Right ventricle myocardium inferior (tissue), 1 donor: Measurements from ENCODE around the gene SHC1. TPM values are rescaled to one million over a fixed set of nuclear protein-coding genes. Genes with fewer than 3 reads are reported as not detected.

ENCODE experiments used
- ATAC-seq: fragments of 200-7000 bp; cut with Tn5 transposase; one replicate; pipeline ENCODE4 v1.9.1; 2020; ENCODE audit warnings: mild to moderate bottlenecking, moderate library complexity
- DNase-seq: peaks from one replicate; pipeline ENCODE4 v3.0.0; 2021; ENCODE audit errors: missing footprints
- intact Hi-C: fragments of 100-400 bp; cut with DNase I; formaldehyde crosslinking; loops from one replicate; pipeline ENCODE4 v1.11.0; 2022
- long read RNA-seq: library from polyadenylated mRNA; unstranded; transcript quantifications from one replicate; pipeline ENCODE4 v2.0.0, GENCODE V29; 2021
- total RNA-seq: library from RNA; stranded (reverse); fragmentation: NEBNext Ultra II Directional; extraction: Animal tissue kit (Norgen Biotek cat#: 25700); gene quantifications from one replicate; pipeline ENCODE4 v1.2.1, GENCODE V29; 2021
- donor health status: DM: no; HTN: yes; CAD: no; lungs with severe emphysema.

Gene SHC1, protein sequence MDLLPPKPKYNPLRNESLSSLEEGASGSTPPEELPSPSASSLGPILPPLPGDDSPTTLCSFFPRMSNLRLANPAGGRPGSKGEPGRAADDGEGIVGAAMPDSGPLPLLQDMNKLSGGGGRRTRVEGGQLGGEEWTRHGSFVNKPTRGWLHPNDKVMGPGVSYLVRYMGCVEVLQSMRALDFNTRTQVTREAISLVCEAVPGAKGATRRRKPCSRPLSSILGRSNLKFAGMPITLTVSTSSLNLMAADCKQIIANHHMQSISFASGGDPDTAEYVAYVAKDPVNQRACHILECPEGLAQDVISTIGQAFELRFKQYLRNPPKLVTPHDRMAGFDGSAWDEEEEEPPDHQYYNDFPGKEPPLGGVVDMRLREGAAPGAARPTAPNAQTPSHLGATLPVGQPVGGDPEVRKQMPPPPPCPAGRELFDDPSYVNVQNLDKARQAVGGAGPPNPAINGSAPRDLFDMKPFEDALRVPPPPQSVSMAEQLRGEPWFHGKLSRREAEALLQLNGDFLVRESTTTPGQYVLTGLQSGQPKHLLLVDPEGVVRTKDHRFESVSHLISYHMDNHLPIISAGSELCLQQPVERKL
- total RNA-seq: 60.4 TPM
- long read RNA-seq, transcript SHC1-205 (13 exons, 3,062 nt): major isoform, 15 of 54 reads
- long read RNA-seq, transcript SHC1-210 (12 exons, 3,481 nt): minor isoform, 7 of 54 reads
- long read RNA-seq, partial matches to known transcripts: 9 of 54 reads
- long read RNA-seq, other reads (novel, unspliced or antisense): 15 of 54 reads

DNA sequence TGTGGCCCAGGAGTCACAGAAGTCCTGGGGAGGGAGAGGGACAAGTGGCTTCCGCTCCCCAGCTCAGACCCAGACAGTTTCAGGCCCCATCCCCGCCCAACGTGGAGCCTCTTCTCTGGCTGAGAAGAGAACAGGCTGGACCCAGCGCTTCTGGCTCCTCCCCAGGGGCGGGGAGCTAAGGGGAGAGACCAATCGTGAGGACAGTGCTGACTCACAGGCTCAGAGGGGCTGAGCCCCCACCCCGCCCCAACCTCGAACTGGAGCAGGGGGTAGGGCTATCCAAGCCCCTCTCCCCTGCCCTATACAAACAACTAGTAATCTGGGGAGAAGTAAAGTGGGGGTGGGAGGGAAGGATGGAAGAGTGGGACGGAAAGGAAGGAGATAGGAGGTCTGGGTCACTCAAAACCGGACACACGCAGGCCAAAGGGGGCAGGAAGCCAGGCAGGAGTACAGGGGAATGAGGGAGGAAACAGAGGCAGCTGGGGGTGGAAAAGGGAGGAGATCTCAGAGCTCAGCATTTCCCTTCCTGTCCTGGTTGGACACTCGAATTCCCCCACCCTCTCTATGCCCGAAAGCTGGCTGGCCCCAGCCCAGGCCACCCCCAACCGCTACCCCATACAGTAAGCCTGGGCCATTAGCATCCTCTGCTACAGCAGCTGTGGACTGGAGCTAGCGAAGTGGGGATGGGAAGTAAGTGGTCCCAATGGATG, at the start of gene SHC1:
SHC1 (minus strand) TSS at position 117 of the 710 bp plus-strand sequence. CDS start 221 bp downstream, outside the sequence.
- DNase-seq (peak; percentile 95), ATAC-seq (peak; percentile 71)
- intact Hi-C loops: loop anchor here (2.0 to 5.0 kb wide), 3 partner anchors 34 to 80 kb away; partner anchors contain the start of genes ADAM15 and PMVK

DNA sequence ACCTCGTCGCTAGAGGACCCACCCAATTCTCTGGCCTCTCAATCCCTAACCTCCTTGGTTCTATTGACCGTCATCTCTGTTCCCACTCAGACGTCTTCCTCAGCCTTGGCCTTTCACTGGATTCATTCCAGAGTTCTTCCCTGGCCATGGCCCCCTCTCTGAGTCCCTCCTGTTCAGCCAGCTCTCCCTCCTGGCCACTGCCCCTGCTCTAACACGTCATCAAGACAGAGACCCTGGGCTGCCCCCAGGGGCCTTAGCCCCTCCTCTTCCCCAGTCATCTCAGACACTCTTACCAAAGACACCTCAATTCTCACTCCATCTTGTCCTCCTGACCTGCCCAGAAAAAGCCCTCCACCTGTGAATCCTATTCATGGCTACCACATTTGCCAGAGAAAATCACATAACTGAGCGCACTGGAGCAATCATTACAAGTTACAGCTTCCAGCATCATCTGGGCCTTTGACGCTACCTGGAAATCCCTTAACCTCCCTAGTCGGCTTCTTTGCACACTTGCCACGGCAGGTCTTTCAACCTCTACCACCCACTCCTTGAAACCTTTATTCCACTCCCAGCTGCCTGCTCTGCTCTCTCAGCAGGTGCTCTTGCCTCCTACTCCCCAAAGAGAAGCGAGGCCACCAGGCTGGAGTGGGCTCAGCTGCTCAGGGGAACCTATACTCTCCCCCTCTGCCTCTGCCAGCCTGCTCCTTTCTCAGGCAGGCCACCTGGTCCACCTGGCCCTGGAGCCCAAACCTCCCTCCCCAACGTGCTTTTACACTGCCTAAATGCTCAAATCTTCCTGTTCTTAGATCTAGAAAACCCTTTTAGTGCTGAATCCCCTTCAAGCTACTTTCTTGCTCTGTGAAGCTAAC, 49.1 kb upstream of the SHC1 start:
- intact Hi-C loops: loop anchor here (5.0 kb wide), 1 partner anchor 47 kb away; the partner anchor contains the start of genes CKS1B and SHC1
- no peak for DNase-seq
- ATAC-seq: no peak

DNA sequence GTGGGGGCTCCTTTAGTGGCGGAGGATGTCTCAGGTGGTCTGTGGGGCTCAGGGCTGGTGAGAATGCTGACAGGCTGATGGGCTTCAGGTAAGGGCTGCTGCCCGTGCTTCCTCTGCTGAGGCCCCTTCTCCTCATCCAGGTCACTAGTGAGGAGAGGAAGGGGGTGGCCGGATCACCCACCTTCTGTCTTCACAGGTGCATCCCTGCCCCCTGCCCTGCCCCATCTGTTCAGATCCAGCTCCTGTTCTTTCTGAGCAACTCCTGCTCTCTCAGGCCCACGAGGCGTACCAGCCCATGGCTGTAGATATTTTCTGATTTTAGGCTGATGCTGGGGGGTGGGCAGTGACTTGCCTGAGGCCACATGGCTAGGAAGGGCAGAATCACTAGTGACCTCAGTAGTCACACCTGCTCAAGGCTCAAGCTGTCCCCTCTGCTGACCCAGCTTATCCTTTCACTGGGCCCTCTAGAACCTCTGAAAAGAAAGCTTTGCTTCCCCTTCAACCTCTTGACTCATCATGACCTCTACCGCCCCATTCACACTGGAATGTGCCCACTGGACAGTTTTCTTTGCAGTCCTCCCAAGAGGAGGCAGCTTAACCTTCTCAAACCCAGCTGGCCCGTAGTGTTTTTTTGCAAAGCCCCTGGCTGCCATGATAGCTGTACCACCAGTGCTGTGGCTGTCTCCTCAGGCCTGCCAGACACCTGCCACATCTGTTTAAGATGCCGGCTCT, 48.2 kb upstream of the SHC1 start:
- DNase-seq: no peak
- intact Hi-C loops: loop anchor here (5.0 kb wide), 1 partner anchor 46 kb away; the partner anchor contains the start of genes CKS1B and SHC1
- no peak for ATAC-seq

DNA sequence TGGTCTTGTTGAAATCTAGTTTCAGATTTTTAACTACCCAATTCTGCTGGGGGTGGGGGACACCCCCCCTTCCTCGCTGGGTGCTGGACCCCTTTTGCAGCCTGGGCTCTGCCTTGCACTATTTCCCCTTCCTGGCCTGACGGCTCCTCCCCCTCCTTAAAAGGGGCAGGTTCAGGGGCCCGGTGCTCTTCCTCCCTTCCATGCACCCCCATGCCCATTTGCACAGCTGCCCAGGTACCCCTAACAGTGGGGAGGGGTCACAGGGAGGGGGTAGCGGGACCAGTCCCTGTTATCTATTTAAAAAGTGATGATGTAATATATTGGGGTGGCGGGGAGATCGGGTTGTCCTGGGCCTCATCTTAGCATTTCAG, 47.4 kb upstream of the SHC1 start:
- intact Hi-C loops: loop anchor here (1.0 to 5.0 kb wide), 2 partner anchors 17 to 46 kb away; partner anchors contain the start of genes CKS1B and SHC1
- ATAC-seq (no peak), DNase-seq (no peak)

DNA sequence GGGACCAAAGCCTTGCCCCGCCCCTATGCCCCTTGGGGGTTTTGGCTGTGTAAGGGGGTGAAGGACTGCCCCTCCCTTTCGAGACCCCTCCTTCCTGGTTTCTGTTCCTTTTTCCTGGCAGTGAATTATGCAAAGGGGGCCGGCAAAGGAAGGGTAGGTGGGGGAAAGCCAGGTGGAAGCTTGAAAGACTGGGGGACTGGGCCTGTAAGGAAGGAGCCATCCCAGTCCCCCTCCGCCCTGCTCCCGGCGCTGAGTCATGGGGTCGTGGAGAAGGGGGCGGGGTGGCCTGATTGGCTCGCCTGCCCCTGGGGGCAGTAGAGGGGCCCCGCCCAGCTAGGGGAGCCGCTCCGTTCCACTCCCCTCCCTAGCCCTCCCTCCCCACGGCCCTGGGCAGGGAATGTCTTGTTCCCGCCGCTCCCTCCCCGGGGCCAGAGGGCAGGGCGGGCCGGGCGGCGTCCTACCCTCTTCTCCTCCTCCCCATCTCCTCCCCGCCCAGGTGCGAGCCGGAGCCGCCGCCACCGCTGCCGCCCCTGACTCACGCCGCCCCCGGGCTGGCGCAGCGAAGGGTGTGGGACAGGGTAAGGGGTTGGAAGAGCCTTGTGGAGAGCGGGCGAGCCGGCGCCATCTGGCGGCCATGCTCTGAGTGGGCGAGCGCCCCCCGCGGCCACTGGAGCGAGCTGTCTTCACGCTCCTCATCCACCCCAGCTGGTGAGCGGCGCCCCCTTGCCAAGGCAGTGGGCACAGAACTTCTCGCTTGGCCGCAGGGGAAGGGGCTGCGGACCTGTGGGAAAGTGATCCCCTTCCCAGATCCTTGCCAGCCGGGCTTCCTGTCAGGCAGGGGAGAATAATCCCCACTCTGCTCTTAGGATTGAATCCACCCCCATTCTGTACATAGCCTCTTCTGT, 46.7 kb upstream of the SHC1 start:
- intact Hi-C loops: loop anchor here (1.0 to 5.0 kb wide), 2 partner anchors 16 to 45 kb away; partner anchors contain the start of genes CKS1B and SHC1
- ATAC-seq: peak; percentile 93

DNA sequence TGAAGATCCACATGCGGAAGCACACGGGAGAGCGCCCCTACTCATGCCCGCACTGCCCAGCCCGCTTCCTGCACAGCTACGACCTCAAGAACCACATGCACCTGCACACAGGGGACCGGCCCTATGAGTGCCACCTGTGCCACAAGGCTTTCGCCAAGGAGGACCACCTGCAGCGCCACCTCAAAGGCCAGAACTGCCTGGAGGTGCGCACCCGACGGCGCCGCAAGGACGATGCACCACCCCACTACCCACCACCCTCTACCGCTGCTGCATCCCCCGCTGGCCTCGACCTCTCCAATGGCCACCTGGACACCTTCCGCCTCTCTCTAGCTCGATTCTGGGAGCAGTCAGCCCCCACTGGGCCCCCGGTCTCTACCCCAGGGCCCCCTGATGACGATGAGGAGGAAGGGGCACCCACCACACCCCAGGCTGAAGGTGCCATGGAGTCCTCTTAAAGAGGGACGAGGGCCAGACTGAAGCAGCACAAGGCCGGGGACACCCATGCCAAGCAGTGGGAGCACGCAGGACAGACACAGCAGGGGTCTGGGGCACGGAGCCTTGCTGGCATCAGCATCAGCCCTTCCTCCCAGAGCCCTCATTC, 45.8 kb upstream of the SHC1 start:
- no peak for DNase-seq
- intact Hi-C loops: loop anchor here (5.0 kb wide), 1 partner anchor 44 kb away; the partner anchor contains the start of genes CKS1B and SHC1
- no peak for ATAC-seq

More for the DNA sequence above, 46.7 kb upstream of the SHC1 start:
- peak; percentile 95 for DNase-seq

DNA sequence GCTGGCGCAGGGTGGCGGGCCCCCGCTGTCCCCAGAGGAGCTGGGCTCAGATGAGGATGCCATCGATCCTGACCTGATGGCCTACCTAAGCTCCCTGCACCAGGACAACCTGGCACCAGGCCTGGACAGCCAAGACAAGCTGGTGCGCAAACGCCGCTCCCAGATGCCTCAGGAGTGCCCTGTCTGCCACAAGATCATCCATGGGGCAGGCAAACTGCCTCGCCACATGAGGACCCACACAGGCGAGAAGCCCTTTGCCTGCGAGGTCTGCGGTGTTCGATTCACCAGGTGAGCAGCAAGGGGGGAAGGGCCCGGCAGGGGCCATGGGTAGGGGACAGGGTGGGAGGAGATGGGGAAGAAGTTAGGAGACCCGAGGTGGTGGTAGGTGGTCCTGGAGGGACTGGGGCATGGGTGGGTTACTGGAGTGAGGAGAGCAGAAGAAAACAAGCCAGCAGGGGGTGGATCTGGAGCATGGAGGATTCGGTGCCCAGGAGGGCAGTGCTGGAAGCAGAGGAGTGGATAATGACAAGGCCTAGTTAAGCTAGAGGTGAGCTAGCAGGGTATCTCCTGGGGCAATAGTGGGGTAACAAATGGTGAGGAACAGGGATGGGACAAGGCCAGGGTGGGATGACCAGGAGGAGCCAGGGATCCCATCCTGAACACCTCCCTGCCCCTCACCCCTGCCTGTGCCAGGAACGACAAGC, 45.1 kb upstream of the SHC1 start:
- intact Hi-C loops: loop anchor here (5.0 kb wide), 1 partner anchor 43 kb away; the partner anchor contains the start of genes CKS1B and SHC1
- no peak for ATAC-seq
- DNase-seq: no peak

DNA sequence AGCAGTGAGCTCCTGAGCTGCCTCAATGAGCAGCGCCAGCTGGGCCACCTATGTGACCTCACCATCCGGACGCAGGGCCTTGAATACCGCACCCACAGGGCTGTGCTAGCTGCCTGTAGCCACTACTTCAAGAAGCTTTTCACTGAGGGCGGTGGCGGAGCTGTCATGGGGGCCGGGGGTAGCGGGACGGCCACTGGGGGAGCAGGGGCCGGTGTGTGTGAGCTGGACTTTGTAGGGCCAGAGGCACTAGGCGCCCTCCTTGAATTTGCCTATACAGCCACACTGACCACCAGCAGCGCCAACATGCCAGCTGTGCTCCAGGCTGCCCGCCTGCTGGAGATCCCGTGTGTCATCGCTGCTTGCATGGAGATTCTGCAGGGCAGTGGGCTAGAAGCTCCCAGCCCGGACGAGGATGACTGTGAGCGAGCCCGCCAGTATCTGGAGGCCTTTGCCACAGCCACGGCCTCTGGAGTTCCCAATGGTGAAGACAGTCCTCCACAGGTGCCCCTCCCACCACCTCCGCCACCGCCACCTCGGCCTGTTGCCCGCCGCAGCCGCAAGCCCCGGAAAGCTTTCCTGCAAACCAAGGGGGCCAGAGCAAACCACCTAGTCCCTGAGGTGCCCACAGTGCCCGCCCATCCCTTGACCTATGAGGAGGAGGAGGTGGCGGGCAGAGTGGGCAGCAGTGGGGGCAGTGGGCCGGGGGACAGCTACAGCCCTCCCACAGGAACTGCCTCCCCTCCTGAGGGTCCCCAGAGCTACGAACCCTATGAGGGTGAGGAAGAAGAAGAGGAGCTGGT, 44.4 kb upstream of the SHC1 start:
- no peak for DNase-seq
- intact Hi-C loops: loop anchor here (5.0 kb wide), 1 partner anchor 43 kb away; the partner anchor contains the start of genes CKS1B and SHC1

DNA sequence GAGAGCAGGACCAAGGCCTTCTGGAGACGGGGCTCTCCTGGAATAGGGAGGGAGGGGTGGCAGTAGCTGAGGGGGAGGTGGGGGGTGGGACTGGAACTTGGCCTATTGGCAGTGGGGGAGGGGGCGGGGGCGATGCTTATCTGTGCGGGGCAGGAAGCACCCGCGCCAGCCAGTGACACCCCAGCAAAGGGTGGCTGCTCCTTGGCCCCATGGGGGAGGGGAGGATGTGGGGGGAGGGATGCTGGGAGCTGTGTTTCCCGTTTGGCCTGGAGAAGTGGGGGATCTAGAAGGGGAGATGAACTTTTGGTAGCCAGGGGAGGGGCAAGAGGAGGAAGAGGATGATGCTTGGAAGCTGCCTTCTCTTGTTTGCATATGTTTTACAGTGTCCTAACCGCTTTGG, 43.1 kb upstream of the SHC1 start:
- intact Hi-C loops: no loop called here
- no peak for DNase-seq
- ATAC-seq: no peak

More for the DNA sequence above, 44.4 kb upstream of the SHC1 start:
- no peak for ATAC-seq

DNA sequence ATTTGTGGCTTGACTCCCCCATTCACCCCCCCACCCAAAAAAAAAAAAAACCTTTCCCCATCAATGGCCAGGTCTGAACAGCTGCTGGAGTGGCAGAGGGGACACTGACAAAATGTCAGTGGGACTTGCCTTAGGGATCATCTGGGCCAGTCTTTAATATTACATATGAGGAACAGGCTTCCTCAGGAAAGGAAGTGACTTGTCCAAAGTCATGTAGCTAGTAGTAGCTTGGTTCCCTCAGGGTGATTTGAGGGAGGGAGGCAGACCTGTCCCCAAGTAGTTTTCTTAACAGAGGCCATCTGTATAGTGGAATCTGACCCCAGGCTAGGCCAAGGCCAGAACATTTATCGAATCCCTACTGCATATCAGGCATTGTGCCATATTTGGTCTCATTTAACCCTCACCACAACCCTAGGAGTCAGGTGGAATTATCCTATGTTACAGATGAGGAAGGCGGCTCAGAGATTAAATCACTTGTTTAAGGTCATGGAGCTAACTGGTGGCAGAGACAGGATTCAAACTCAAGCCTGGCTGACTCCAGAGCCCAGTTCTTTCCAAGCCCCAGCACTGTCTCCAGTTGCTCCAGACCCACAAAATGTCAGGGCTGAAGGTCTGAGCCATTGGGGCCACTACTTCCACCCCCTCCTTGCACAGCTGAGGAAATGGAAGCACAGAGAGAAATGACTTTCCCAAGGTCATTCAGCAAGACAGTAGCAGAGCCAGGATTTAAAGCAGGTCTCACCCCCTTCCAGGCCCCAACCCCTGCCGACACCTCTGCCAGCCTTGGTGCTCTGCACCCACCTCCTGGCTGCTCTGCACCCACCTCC, 42.4 kb upstream of the SHC1 start:
- DNase-seq (no peak), ATAC-seq (no peak)
- intact Hi-C loops: no loop called here

DNA sequence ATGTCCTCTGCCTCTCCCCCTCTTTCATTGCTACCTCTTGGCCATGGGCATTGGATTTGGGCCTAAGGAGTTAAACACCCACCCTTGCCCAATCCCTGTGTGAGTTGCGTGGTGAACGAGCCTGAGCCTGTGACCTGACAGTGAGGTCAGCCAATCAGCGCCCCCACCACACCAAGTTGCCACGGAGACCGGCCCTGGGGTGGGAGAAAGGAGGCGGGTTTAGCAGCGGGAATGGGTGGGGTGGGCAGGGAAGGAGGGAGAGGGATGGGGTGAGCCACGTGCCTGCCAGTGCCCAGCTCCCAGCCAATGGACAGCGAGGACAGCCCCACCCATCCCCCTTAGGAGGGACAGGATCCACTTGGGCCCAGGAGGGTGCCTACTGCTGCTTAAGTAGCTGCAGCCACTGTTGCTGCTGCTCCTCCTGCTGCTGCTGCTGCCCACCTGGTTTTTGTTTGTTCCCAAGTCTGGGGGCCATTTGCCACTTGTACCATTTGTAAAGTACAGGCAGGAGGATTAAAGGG, 41.5 kb upstream of the SHC1 start:
- ATAC-seq (peak; percentile 42), DNase-seq (peak; percentile 89)
- intact Hi-C loops: no loop called here

DNA sequence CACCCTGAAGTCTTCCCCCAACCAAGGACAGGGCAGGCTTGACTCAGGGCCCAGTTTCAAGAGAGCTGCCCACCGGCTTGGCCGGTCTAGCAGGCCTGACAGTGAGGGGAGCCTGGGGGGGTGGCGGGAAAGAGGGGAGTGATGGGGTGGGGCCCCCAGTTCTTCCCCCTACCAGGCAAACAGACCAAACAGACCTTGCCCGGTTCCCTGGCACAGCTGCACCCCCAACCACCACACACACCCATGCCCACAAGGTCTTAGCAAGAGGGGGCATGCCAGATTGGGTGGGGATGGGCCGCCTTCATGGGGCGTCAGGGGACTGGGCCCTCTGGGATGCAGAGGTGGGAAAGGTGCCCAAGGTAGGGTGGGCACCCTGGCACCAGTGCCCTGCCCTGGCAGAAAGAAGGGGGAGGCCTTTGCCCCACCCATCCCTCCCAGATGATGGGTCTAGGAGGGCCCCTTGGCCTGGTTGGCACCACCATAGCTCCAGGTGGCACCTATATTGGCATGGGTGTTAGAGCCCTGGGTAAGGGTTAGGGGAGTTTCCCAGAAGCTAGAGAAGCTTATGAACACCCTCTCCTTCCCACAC, 41.0 kb upstream of the SHC1 start:
- intact Hi-C loops: no loop called here
- DNase-seq: no peak
- no peak for ATAC-seq

DNA sequence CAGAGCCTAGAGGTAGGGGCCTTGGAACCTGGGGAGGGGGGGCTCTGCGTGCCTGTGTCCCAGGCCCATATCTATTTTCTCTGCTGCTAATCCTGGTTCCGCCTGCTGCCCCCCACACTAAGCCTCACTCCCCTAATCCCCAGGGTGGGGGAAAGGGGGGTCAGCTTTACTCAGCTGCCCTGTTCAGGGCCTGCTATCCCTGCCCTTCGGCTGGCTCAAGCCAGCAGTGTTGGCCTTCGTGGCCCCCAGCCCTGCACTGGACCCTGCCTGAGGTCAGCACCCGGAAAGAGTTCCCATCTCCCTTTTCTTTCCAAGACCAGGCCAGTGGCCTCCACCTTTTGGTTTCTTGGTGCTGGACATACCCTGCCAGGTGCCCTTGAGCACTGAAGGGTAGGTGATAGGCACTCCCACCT, 40.5 kb upstream of the SHC1 start:
- ATAC-seq (no peak), DNase-seq (peak; percentile 9)
- intact Hi-C loops: no loop called here
